ENCODE data around the gene GGTA1.

The GGTA1 gene

DNA sequence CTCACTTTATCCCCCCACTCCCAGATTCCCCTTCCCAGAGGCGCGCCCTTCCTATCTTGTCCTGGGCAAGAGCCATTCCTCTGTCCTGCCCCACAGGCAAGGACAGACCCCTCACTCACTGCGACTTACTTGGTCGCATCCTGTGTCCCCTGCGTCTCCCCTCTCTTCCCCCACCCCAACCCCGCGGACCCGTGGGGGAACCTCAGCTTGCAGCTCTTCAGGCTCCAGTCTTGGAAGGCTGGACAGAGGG is 542 bp downstream of the GGTA1 start:
- Histone ChIP-seq H3K27ac (peak overlapping the region; percentile 82), H3K9me3 (no peaks in the 10 kb centered on the region), H3K27me3 (no peaks in the 10 kb centered on the region), H3K4me3 (ENCODE audit: low read depth in 1 of 2, low read length in 1 of 2) (peak overlapping the region; percentile 73 to 76), H3K36me3 (no peaks in the 10 kb centered on the region), H3K4me1 (ENCODE audit: control insufficient read depth in 1 of 2, insufficient read depth in 1 of 2, low read depth in 1 of 2, low read length in 1 of 2) (peaks cover 52 to 54% of the 10 kb centered on the region in 2 experiments)
- TF ChIP-seq, protein P1, sequence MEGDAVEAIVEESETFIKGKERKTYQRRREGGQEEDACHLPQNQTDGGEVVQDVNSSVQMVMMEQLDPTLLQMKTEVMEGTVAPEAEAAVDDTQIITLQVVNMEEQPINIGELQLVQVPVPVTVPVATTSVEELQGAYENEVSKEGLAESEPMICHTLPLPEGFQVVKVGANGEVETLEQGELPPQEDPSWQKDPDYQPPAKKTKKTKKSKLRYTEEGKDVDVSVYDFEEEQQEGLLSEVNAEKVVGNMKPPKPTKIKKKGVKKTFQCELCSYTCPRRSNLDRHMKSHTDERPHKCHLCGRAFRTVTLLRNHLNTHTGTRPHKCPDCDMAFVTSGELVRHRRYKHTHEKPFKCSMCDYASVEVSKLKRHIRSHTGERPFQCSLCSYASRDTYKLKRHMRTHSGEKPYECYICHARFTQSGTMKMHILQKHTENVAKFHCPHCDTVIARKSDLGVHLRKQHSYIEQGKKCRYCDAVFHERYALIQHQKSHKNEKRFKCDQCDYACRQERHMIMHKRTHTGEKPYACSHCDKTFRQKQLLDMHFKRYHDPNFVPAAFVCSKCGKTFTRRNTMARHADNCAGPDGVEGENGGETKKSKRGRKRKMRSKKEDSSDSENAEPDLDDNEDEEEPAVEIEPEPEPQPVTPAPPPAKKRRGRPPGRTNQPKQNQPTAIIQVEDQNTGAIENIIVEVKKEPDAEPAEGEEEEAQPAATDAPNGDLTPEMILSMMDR (IDR thresholded peaks at IDR 0.05): no peak

DNA sequence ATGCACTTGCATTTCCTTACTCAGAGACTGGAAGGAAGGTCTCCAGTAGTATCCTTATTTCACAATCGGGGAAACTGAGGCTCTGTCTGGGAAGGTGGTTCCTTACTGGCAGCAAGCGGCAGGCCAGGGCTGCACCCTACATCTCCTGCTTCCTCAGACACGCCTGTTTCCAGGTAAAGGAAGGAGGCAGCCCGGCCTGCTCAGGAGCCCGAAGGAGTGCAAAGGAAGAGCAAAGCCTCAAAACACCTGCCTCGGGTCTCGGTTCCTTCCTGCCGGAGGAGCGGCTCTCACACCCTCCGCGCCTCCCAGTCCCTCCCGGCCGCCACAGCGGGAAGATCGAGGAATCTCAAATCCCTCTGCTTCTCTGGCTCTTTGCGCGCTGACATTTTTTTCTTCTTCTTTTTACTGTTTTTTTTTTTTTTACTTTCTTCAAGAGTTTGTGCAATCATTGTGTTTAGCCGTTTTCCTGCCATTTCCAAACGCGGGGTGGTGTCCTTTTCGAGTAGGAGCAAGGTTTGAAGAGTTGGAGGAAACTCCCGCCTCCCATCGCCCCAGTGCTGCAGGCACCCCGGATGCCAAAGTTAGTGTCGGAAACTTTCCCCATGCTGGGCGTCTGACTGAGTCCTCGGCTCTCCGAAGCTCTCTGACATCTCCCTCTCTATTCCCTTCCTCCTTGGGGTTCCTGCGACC is 1.0 kb downstream of the GGTA1 start:
- Histone ChIP-seq H3K4me1 (ENCODE audit: control insufficient read depth in 1 of 2, insufficient read depth in 1 of 2, low read depth in 1 of 2, low read length in 1 of 2) (peaks cover 56 to 57% of the 10 kb centered on the region in 2 experiments), H3K27ac (peak overlapping the region; percentile 82), H3K4me3 (ENCODE audit: low read depth in 1 of 2, low read length in 1 of 2) (peak overlapping the region; percentile 73 to 76), H3K9me3 (no peaks in the 10 kb centered on the region), H3K27me3 (no peaks in the 10 kb centered on the region), H3K36me3 (no peaks in the 10 kb centered on the region)
- TF ChIP-seq, protein P1 (IDR thresholded peaks at IDR 0.05): no peak

DNA sequence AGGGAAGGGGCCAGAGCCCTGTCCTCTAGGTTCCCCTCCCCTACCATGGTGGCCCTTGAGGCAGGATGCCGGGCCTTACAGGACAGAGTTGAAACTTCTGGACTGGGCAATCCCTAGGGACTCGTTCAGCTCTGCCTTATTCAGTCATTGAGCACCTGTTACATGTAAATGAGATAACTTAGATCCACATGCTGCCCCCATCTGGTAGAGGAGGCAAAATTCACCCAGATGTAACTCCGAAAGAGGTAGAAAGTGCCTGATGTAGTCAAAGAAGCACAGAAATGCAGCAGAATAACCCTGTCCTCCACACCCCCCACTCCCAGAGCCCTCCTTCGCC is 1.5 kb downstream of the GGTA1 start:
- H3K27ac ChIP-seq: peak overlapping the region; percentile 82
- TF ChIP-seq, protein P1 (IDR thresholded peaks at IDR 0.05): peak; percentile 57
- H3K27me3 ChIP-seq: no peaks in the 10 kb centered on the region
- no peaks in the 10 kb centered on the region for H3K9me3 ChIP-seq
- no peaks in the 10 kb centered on the region for H3K36me3 ChIP-seq
- H3K4me3 ChIP-seq (ENCODE audit: low read depth in 1 of 2, low read length in 1 of 2): peak overlapping the region; percentile 73 to 76
- peaks cover 58 to 62% of the 10 kb centered on the region in 2 experiments for H3K4me1 ChIP-seq (ENCODE audit: control insufficient read depth in 1 of 2, insufficient read depth in 1 of 2, low read depth in 1 of 2, low read length in 1 of 2)

DNA sequence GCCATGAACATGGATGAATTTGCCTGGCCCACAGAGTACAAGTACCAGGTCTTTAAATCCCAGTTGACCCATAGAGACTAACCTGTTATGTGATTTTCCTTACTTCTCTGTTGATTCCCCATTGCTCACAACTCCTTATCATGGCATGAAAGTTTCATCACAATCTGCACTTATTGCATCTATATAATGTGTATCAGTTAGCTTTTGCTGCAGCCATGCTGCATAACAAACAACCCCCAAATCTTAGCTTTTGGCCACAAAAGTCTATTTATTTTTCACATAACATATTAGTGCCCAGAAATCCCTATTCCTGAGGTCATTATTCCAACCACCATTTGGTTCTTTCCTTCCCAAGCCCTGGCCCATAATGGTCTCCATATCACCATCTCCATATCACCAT is 3.7 kb downstream of the GGTA1 start:
- no peak overlapping the region for H3K4me3 ChIP-seq (ENCODE audit: low read depth in 1 of 2, low read length in 1 of 2)
- no peaks in the 10 kb centered on the region for H3K9me3 ChIP-seq
- H3K36me3 ChIP-seq: no peaks in the 10 kb centered on the region
- H3K27me3 ChIP-seq: no peaks in the 10 kb centered on the region
- peaks cover 48 to 52% of the 10 kb centered on the region in 2 experiments for H3K4me1 ChIP-seq (ENCODE audit: control insufficient read depth in 1 of 2, insufficient read depth in 1 of 2, low read depth in 1 of 2, low read length in 1 of 2)
- TF ChIP-seq, protein P1 (IDR thresholded peaks at IDR 0.05): no peak
- H3K27ac ChIP-seq: no peak overlapping the region

DNA sequence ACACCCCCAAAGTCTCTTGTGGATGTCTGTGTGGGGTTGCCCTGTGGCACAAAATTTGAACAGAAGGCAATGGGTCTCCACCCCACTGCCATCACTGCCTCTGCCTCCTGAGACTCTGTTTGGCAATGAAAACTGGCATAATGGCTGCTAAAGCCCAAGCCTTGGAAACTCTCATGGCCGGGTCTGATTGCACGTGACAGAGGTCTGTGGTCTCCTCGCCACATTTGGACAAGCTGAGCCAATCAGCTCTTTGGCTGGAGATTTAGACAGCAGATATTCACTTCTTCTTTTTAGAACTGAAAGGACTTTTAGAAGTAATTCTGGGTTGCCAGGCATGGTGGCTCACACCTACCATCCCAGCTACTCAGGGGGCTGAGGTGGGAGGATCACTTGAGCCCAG is 5.5 kb downstream of the GGTA1 start:
- TF ChIP-seq, protein P1 (IDR thresholded peaks at IDR 0.05): no peak
- no peaks in the 10 kb centered on the region for H3K27me3 ChIP-seq
- no peak overlapping the region for H3K4me3 ChIP-seq (ENCODE audit: low read depth in 1 of 2, low read length in 1 of 2)
- H3K27ac ChIP-seq: peak overlapping the region; percentile 64
- no peaks in the 10 kb centered on the region for H3K36me3 ChIP-seq
- H3K9me3 ChIP-seq: no peaks in the 10 kb centered on the region
- H3K4me1 ChIP-seq (ENCODE audit: control insufficient read depth in 1 of 2, insufficient read depth in 1 of 2, low read depth in 1 of 2, low read length in 1 of 2): peaks cover 33 to 40% of the 10 kb centered on the region in 2 experiments

DNA sequence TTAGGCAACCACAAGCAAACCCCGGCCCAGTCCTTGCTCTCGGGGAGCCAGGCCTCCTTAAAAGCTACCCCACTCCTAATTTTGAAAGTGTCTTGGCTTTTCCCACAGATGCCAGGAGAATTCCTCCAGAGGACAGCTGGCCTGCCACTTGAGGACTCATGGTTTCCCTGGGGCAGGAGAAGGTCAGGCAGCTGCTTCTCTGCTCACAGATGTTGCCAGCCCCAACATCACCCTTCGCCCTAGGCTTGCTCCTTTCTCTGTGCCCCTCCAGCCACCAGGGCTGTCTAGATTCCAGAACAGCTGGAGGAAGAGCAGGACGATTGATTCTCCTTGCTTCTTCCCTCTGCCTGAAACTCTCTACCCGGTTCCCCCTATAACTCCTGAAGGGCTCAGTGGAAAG is 8.5 kb downstream of the GGTA1 start:
- TF ChIP-seq, protein P1 (IDR thresholded peaks at IDR 0.05): no peak
- H3K27me3 ChIP-seq: no peaks in the 10 kb centered on the region
- H3K4me3 ChIP-seq (ENCODE audit: low read depth in 1 of 2, low read length in 1 of 2): no peak overlapping the region
- H3K27ac ChIP-seq: no peak overlapping the region
- no peaks in the 10 kb centered on the region for H3K36me3 ChIP-seq
- H3K4me1 ChIP-seq (ENCODE audit: control insufficient read depth in 1 of 2, insufficient read depth in 1 of 2, low read depth in 1 of 2, low read length in 1 of 2): peaks cover 27 to 30% of the 10 kb centered on the region in 2 experiments
- H3K9me3 ChIP-seq: no peaks in the 10 kb centered on the region
